ENCODE measurements around the gene SMIM1.

The SMIM1 gene

DNA sequence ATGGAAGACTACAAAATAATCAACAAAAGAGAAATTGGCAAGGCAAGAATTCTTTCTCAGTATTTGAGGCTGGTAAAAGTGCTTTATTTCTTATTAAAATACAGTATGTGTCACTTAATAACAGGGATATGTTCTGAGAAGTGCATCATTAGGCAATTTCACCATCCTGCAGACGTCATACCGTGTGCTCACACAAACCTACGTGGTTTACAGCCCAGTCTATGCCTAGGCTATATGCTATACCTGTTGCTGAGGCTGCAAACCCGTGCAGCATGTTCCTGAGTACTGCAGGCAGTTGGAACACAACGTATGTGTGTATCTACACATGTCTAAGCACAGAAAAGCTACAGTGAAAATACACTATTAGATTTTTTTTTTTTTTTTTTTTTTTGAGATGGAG, 23.0 kb upstream of the SMIM1 start:
- no peak for DNase-seq (ENCODE audit: low read depth)
- TF ChIP-seq, protein P1, sequence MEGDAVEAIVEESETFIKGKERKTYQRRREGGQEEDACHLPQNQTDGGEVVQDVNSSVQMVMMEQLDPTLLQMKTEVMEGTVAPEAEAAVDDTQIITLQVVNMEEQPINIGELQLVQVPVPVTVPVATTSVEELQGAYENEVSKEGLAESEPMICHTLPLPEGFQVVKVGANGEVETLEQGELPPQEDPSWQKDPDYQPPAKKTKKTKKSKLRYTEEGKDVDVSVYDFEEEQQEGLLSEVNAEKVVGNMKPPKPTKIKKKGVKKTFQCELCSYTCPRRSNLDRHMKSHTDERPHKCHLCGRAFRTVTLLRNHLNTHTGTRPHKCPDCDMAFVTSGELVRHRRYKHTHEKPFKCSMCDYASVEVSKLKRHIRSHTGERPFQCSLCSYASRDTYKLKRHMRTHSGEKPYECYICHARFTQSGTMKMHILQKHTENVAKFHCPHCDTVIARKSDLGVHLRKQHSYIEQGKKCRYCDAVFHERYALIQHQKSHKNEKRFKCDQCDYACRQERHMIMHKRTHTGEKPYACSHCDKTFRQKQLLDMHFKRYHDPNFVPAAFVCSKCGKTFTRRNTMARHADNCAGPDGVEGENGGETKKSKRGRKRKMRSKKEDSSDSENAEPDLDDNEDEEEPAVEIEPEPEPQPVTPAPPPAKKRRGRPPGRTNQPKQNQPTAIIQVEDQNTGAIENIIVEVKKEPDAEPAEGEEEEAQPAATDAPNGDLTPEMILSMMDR (conservative IDR thresholded peaks at IDR 0.05; ENCODE audit: low read depth, low read length): no peak
- H3K4me3 ChIP-seq (ENCODE audit: low read length): no peak overlapping the region

DNA sequence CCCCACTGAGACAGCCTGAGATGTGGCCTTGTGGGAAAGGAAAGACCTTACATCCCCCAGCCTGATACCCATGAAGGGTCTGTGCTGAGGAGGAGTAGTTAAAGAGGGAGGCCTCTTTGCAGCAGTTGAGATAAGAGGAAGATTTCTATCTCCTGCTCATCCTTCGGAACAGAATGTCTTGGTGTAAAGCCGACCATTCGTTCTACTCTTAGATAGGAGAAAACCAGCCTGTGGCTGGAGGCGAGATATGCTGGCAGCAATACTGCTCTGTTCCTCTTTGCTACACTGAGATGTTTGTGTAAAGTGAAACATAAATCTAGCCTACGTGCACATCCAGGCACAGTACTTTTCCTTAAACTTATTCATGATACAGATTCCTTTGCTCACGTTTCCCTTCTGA, 21.8 kb upstream of the SMIM1 start:
- TF ChIP-seq, protein P1 (conservative IDR thresholded peaks at IDR 0.05; ENCODE audit: low read depth, low read length): no peak
- no peak for DNase-seq (ENCODE audit: low read depth)
- H3K4me3 ChIP-seq (ENCODE audit: low read length): no peak overlapping the region

DNA sequence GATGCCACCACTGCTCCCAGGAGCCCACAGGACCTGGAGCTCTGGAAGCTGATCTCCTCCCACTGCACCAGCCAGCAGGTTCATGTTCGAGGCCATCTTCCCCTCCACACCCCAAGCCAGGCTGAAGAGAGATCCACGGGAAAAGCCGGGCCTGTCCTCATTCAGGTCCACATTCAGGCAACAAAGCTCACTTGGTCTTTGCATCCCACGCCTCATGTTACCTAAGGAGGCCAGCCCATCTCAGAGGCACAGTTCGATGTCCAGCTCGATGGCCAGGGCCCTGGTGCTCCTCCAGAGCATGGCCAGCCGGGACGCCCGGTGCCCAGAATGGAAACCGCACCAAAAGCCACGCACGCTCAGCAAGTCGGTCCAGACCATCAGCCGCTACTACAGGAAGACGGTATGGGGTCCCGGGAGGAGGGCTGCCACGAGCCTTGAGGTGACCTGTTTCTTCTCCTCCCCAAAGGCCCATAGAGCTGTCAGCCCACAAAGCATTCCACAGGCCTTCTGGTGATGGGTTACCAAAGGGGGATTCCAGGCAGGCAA, 20.1 kb upstream of the SMIM1 start, which contains the start of gene CCDC27:
Gene CCDC27 (plus strand): TSS at position 51 of the 546 bp plus-strand sequence. CDS start 32 bp downstream, at position 83.
- DNase-seq (ENCODE audit: low read depth): no peak
- TF ChIP-seq, protein P1 (conservative IDR thresholded peaks at IDR 0.05; ENCODE audit: low read depth, low read length): no peak
- H3K4me3 ChIP-seq (ENCODE audit: low read length): no peak within 1 kb of the TSS

DNA sequence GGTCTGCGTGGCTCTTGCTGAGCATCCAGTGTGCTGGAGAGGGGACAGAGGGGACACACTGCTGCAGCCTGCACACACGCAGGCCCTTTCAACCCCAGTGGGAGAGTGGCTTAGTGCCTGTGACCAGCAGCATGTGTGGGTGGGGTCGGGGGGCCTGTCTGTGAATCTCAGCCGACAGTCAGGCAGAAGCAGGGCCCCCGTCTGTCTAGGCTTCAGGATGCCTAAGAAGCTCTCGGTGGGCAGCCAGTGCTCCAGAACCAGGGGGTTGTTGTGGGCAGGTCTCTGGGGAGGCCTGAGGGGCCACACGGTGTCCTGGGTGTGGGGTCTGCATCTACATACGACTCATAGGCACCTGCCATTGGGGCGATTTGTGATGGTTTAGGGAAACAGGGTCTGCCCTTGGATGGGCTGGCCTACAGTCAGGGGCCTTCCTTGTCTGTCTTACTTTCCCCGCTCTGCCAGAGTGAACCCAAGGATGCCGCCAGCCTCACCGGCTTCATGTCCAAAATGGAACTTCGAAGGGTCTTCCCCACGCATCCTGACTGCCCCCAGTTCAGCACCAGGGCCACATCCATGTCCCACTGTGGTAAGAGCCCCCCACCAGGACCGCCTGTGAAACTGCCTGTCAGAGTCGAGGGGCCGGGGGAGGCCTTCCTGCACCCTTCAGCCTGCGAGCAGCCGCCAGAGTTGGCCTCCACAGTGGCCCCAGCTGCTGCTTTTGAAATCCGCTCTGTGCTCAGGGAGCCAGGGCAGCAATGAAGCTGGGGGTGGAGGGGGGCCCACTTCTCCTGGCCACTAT, 18.7 kb upstream of the SMIM1 start:
- H3K4me3 ChIP-seq (ENCODE audit: low read length): no peak overlapping the region
- no peak for DNase-seq (ENCODE audit: low read depth)
- TF ChIP-seq, protein P1 (conservative IDR thresholded peaks at IDR 0.05; ENCODE audit: low read depth, low read length): no peak

DNA sequence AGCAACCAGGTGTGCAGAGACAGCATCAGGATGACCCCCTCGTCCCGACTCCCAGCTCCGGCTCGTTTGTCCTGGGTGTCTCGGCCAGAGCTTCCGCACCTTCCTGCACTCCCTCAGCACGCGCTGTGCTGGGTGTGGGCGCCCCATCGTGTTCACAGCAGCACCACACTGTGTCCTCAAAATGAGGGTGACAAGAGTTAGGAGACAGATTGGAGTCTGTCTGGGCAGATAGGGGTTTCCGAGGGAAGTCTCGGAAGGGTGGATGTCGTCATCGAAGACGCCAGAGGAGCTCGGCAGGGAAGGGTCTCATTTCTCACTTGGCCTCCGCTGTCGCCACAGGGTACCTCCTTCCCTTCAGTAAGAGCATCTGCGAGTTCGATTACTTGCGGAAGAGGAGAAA, 16.2 kb upstream of the SMIM1 start:
- no peak for DNase-seq (ENCODE audit: low read depth)
- no peak overlapping the region for H3K4me3 ChIP-seq (ENCODE audit: low read length)
- TF ChIP-seq, protein P1 (conservative IDR thresholded peaks at IDR 0.05; ENCODE audit: low read depth, low read length): no peak

DNA sequence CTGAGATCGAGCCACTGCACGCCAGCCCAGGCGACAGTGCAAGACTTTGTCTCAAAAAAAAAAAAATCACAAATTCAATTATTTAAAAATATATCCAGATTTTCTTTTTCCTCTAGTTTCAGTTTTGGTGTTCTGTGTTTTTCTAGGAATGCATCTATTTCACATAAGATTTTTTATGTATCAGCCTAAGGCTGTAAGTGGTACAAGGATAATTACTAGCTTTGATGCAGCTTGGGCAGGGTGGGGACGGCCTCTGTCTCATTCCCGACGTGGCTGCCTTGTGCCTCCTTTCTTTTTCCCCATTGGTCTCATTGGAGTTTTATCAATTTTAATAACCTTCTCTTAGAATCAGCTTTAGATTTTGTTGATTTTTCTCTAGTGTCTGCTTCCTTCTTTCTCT, 13.4 kb upstream of the SMIM1 start:
- no peak for DNase-seq (ENCODE audit: low read depth)
- H3K4me3 ChIP-seq (ENCODE audit: low read length): no peak overlapping the region
- TF ChIP-seq, protein P1 (conservative IDR thresholded peaks at IDR 0.05; ENCODE audit: low read depth, low read length): no peak

DNA sequence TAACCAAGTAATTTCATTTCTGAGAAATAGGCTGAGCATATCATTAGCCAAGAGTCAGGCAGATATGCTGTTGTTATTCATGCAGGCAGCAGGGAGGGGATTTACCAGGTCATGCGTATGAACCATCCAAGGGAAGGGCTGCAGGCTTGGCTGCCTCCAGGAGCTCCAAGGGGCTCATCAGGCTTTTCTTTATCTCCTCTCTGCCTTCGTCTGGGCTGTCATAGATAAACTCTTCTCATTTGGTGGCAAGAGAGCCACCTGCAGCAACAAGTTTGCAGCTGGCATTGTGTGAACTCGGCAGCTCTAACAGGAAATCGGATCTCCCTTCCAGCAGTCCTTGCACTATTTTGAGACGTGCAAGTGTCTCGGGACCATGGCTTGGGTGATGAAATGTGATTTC, 12.8 kb upstream of the SMIM1 start:
- DNase-seq (ENCODE audit: low read depth): no peak
- TF ChIP-seq, protein P1 (conservative IDR thresholded peaks at IDR 0.05; ENCODE audit: low read depth, low read length): no peak
- H3K4me3 ChIP-seq (ENCODE audit: low read length): no peak overlapping the region

Measured in retinal pigment epithelial cell (primary cell).